HFFc6 (cell line): ENCODE data around the gene CYTH4. TPM values are rescaled to one million over a fixed set of nuclear protein-coding genes. Genes with fewer than 3 reads are reported as not detected.

Experiments used
- DNase-seq: peaks from one replicate; pipeline ENCODE4 v3.0.0-alpha.2; 2018
- H3K27ac Mint-ChIP-seq: 2 replicates; pipeline ENCODE4 v1.8.0; 2020; ENCODE audit warnings: mild to moderate bottlenecking, mixed read lengths
- H3K27me3 Mint-ChIP-seq: 2 replicates; pipeline ENCODE4 v1.8.0; 2021; ENCODE audit warnings: mild to moderate bottlenecking, moderate library complexity, mixed read lengths; ENCODE audit not compliant: insufficient read depth
- H3K36me3 Mint-ChIP-seq: 2 replicates; pipeline ENCODE4 v1.8.0; 2021; ENCODE audit warnings: low read depth, mixed read lengths
- H3K4me1 Mint-ChIP-seq: 2 replicates; pipeline ENCODE4 v1.8.0; 2020; ENCODE audit warnings: low read depth, mixed read lengths
- H3K4me3 Mint-ChIP-seq: 2 replicates; pipeline ENCODE4 v1.8.0; 2020; ENCODE audit warnings: mild to moderate bottlenecking, moderate library complexity, mixed read lengths
- H3K9me3 Mint-ChIP-seq: 2 replicates; pipeline ENCODE4 v1.8.0; 2020; ENCODE audit warnings: mild to moderate bottlenecking, mixed read lengths
- total RNA-seq, 6 experiments: library from RNA; stranded (reverse); fragmentation: NEBNext Ultra II Directional; extraction: Animal tissue kit (Norgen Biotek cat#: 25700); gene quantifications; 2 replicates in 1 of 6; 3 replicates in 5 of 6; pipeline ENCODE4 v1.2.3, GENCODE V29; 2021
- TF ChIP-seq, protein P1 (sequence below): fragments of 200-600 bp; sonication (generic); IDR thresholded peaks from 2 replicates; pipeline ENCODE4 v1.5.0; 2021; ENCODE audit warnings: antibody characterized with exemption, mild to moderate bottlenecking

Gene CYTH4
- total RNA-seq, 6 experiments from 2014 or later, result 0.28 TPM; not detected in 5

DNA sequence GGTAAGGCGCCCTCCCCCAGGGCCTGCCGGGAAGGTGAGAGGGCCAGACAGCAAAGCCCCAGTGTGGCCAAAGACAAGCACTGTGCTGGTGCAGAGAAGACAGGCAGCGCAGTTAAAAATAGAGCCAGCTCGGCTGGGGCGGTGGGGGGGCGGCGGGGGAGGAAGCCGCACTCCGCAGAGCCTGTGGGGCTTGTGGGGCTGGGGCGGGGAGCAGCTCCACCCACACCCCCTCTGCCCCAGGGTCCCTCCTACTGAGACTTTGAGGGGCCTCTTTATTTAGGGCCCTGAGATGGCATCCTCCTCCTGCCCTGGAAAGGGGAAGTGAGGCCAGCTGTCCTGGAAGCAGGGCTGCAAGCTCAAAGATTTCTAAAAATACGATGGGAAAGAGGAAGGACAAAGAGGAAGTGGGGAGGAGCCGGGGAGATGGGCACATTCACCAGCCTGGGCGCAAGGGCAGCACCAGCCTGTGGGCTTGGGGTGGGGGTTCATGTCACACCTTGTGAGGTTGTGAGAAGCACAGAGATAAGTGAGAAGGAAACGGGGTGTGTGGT, 2.6 kb downstream of the CYTH4 start:
- Mint-ChIP-seq H3K36me3 (no peaks in the 10 kb centered on the region), H3K27ac (no peak overlapping the region), H3K4me1 (peaks cover 12% of the 10 kb centered on the region), H3K27me3 (peaks cover 25% of the 10 kb centered on the region), H3K4me3 (no peak overlapping the region), H3K9me3 (no peaks in the 10 kb centered on the region)
- TF ChIP-seq, protein P1, sequence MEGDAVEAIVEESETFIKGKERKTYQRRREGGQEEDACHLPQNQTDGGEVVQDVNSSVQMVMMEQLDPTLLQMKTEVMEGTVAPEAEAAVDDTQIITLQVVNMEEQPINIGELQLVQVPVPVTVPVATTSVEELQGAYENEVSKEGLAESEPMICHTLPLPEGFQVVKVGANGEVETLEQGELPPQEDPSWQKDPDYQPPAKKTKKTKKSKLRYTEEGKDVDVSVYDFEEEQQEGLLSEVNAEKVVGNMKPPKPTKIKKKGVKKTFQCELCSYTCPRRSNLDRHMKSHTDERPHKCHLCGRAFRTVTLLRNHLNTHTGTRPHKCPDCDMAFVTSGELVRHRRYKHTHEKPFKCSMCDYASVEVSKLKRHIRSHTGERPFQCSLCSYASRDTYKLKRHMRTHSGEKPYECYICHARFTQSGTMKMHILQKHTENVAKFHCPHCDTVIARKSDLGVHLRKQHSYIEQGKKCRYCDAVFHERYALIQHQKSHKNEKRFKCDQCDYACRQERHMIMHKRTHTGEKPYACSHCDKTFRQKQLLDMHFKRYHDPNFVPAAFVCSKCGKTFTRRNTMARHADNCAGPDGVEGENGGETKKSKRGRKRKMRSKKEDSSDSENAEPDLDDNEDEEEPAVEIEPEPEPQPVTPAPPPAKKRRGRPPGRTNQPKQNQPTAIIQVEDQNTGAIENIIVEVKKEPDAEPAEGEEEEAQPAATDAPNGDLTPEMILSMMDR, result no peak
- no peak for DNase-seq

DNA sequence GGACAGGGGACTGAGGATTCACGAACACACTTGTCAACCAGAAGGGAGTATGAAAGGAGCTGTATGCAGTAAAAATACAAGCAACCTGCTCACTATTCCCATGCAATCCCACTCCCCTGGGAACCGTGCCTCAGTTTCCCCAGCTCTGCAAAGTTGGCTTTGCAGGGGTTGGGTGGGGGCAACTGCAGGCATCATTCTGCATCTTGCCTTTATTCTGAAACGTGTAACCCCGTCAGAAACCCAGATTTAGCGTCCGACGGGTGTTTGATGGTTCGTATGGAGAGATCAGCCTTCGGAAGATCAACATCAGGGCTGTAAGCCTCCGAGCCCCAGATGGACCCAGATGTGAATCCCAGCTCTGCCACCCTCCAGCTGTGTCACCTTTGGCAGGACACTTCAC, 3.6 kb downstream of the CYTH4 start:
- TF ChIP-seq, protein P1, result no peak
- H3K27me3 Mint-ChIP-seq, result peaks cover 25% of the 10 kb centered on the region
- no peak overlapping the region for H3K4me3 Mint-ChIP-seq
- no peak overlapping the region for H3K27ac Mint-ChIP-seq
- no peak for DNase-seq
- peaks cover 18% of the 10 kb centered on the region for H3K4me1 Mint-ChIP-seq
- no peaks in the 10 kb centered on the region for H3K9me3 Mint-ChIP-seq
- no peaks in the 10 kb centered on the region for H3K36me3 Mint-ChIP-seq

DNA sequence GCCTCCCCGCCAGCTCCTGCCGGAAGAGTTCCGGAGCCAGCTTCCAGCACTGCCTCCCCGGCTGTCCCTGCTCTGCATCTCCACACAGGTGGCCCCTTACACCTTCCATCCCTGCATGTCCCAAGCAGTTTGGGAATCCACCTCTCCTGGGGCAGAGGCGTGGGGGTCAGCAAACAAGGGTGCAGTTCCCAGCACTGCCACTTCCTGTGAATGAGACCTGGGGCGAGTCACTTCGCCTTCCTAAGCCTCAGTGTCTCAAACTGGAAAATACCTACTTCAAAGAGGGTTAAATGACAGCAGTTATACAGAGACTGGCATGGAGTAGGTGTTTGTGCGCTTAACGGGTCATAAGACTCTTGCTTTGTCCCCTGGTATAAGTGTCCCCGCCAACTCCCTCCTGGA, 5.2 kb downstream of the CYTH4 start:
- TF ChIP-seq, protein P1, result no peak
- Mint-ChIP-seq H3K27me3 (peaks cover 25% of the 10 kb centered on the region), H3K36me3 (no peaks in the 10 kb centered on the region), H3K4me3 (no peak overlapping the region), H3K9me3 (peaks cover 4% of the 10 kb centered on the region), H3K27ac (no peak overlapping the region), H3K4me1 (peaks cover 24% of the 10 kb centered on the region)
- no peak for DNase-seq

DNA sequence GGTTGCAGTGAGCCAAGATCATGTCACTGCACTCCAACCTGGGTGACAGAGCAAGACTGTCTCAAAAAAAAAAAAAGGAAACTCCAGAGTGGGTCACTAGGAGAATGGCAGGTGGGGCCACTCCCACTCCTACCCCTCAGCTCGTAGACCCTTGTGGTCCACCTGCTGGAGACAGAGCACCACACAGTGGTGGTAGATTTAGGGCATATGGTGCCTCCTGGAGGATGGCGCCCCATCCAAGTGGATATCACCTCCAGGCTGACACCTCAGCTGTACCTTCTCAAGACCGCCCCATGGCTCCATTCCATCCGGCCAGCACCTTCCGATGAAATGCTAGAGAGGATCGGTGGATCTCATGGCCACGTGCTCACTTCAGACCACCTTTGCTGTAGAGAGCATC, 6.2 kb downstream of the CYTH4 start:
- Mint-ChIP-seq H3K4me3 (no peak overlapping the region), H3K27ac (no peak overlapping the region), H3K36me3 (no peaks in the 10 kb centered on the region), H3K9me3 (peaks cover 4% of the 10 kb centered on the region), H3K4me1 (peaks cover 24% of the 10 kb centered on the region), H3K27me3 (peaks cover 20% of the 10 kb centered on the region)
- DNase-seq, result no peak
- TF ChIP-seq, protein P1, result no peak; the same call in 1 of the 2 replicates

DNA sequence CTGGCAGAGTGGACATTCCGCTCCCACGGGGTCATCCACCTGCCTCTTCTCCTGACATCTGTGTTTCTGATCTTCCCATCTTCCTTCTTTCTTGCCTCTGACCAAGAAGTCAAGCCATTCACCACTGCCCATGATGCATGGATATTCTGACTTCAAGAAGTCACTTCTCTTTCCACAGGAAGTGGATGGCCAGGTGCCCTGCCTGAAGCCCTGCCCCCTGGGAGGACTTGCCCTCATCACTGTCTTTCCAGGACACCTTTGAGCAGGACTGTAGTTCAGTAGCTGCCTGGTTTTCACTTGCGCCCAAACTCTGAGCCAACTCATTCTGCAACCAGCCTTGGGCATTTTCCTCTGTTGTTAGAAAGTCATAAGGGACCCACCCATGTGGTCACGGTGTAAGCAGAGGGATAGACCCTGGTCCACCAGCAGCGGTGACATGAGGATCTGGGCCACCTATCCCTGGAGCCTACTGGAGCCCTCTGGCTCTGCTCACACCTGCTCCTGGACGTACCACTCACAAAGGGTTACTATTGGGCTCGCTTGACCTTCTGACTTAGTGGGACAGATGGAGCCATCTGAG, 6.9 kb downstream of the CYTH4 start:
- H3K27me3 Mint-ChIP-seq, result peaks cover 20% of the 10 kb centered on the region
- TF ChIP-seq, protein P1, result no peak
- no peaks in the 10 kb centered on the region for H3K36me3 Mint-ChIP-seq

More for the DNA sequence above, 6.9 kb downstream of the CYTH4 start:
- H3K4me1 Mint-ChIP-seq, result peaks cover 20% of the 10 kb centered on the region
- DNase-seq, result no peak
- H3K27ac Mint-ChIP-seq, result no peak overlapping the region
- H3K4me3 Mint-ChIP-seq, result no peak overlapping the region
- peaks cover 4% of the 10 kb centered on the region for H3K9me3 Mint-ChIP-seq
